H1 (cell line): ENCODE measurements around the gene CHST11.

Experiments
- ATF2 ChIP-seq: IDR thresholded peaks from 2 replicates; pipeline ENCODE4 v1.6.1; 2012; ENCODE audit warnings: low read length, inconsistent platforms
- BRCA1 ChIP-seq: IDR thresholded peaks from 2 replicates; pipeline ENCODE4 v1.6.1; 2012; ENCODE audit warnings: low read depth, low read length, improper control_type of control experiment
- CEBPB ChIP-seq: IDR thresholded peaks from 2 replicates; pipeline ENCODE4 v1.6.1; 2012; ENCODE audit warnings: low read depth, low read length
- CHD7 ChIP-seq: fragments of 300-600 bp; sonication (generic); IDR thresholded peaks from 2 replicates; pipeline ENCODE4 v1.7.1; 2012; ENCODE audit warnings: low read length, moderate library complexity, mild to moderate bottlenecking, inconsistent platforms; ENCODE audit not compliant: insufficient replicate concordance
- CREB1 ChIP-seq: IDR thresholded peaks from 2 replicates; pipeline ENCODE4 v1.6.1; 2012; ENCODE audit warnings: inconsistent platforms
- CTCF ChIP-seq, 3 experiments: IDR thresholded peaks; 1 replicate in 2 of 3; 2 replicates in 1 of 3; pipeline versions ENCODE4 v1.5.1 to v1.6.1; 2011; ENCODE audit warnings: low read length in 3 of 3, mild to moderate bottlenecking in 3 of 3, inconsistent platforms in 2 of 3, low read depth in 1 of 3, moderate library complexity in 1 of 3; ENCODE audit not compliant: insufficient read depth in 1 of 3; ENCODE audit errors: control extremely low read depth in 1 of 3
- EP300 ChIP-seq, 2 experiments: IDR thresholded peaks; 1 replicate in 1 of 2; 2 replicates in 1 of 2; pipeline ENCODE4 v1.6.1; 2011 to 2012; ENCODE audit warnings: low read depth in 2 of 2, low read length in 2 of 2, mild to moderate bottlenecking in 2 of 2, borderline replicate concordance in 1 of 2, inconsistent platforms in 1 of 2, moderate library complexity in 1 of 2
- HDAC2 ChIP-seq, 2 experiments: fragments of 300-600 bp in 1 of 2; sonication (generic) in 1 of 2; IDR thresholded peaks; 2 replicates each; pipeline ENCODE4 v1.6.1; 2011 to 2012; ENCODE audit warnings: low read depth in 2 of 2, low read length in 2 of 2, mild to moderate bottlenecking in 2 of 2, moderate library complexity in 2 of 2, borderline replicate concordance in 1 of 2, inconsistent platforms in 1 of 2
- JUND ChIP-seq: IDR thresholded peaks from 2 replicates; pipeline ENCODE4 v1.6.1; 2011; ENCODE audit warnings: mild to moderate bottlenecking, improper control_type of control experiment, low read length
- PHF8 ChIP-seq: fragments of 200-600 bp; sonication (generic); conservative IDR thresholded peaks from 2 replicates; pipeline ENCODE4 v1.7.1; 2012; ENCODE audit warnings: low read depth, mild to moderate bottlenecking, inconsistent platforms, low read length, moderate library complexity
- POLR2A ChIP-seq, 2 experiments: IDR thresholded peaks; 1 replicate in 1 of 2; 2 replicates in 1 of 2; pipeline ENCODE4 v1.6.1; 2011; ENCODE audit warnings: low read depth in 2 of 2, low read length in 2 of 2, mild to moderate bottlenecking in 2 of 2; ENCODE audit errors: control extremely low read depth in 1 of 2
- POLR2AphosphoS5 ChIP-seq: IDR thresholded peaks from 2 replicates; pipeline ENCODE4 v1.6.1; 2011; ENCODE audit warnings: low read depth, low read length
- RBBP5 ChIP-seq: IDR thresholded peaks from 2 replicates; pipeline ENCODE4 v1.7.1; 2012; ENCODE audit warnings: low read depth, mild to moderate bottlenecking, inconsistent platforms, low read length, moderate library complexity, borderline replicate concordance
- RXRA ChIP-seq: IDR thresholded peaks from 2 replicates; pipeline ENCODE4 v1.6.1; 2011; ENCODE audit warnings: low read depth, mild to moderate bottlenecking, low read length, moderate library complexity; ENCODE audit not compliant: insufficient read depth

GRCh38 chr12:104749545-104749944 is 292.8 kb downstream of the CHST11 start:
- TF ChIP-seq RBBP5: no peak
- no peak for TF ChIP-seq BRCA1
- TF ChIP-seq HDAC2 (IDR thresholded peaks at IDR 0.05; ENCODE audit: borderline replicate concordance in 1 of 2, low read depth in 2 of 2, low read length in 2 of 2): no peak
- TF ChIP-seq CTCF (IDR thresholded peaks at IDR 0.05; ENCODE audit: control extremely low read depth in 1 of 3, insufficient read depth in 1 of 3, low read depth in 1 of 3, low read length in 3 of 3): no peak
- no peak for TF ChIP-seq PHF8
- TF ChIP-seq CHD7: no peak
- TF ChIP-seq RXRA: no peak
- TF ChIP-seq POLR2A (IDR thresholded peaks at IDR 0.05; ENCODE audit: control extremely low read depth in 1 of 2, low read depth in 2 of 2, low read length in 2 of 2): no peak
- no peak for TF ChIP-seq CREB1
- TF ChIP-seq POLR2AphosphoS5: no peak
- no peak for TF ChIP-seq CEBPB
- TF ChIP-seq JUND: no peak
- TF ChIP-seq ATF2: no peak
- TF ChIP-seq EP300 (IDR thresholded peaks at IDR 0.05; ENCODE audit: borderline replicate concordance in 1 of 2, low read depth in 2 of 2, low read length in 2 of 2): no peak
